Upper lobe of left lung (tissue), 6 donors: ENCODE results near the gene UTS2. TPM values are rescaled to one million over a fixed set of nuclear protein-coding genes. Genes with fewer than 3 reads are reported as not detected.

ENCODE experiments used
- ATAC-seq, 2 donors: fragments of 200-7000 bp; cut with Tn5 transposase; one replicate each; pipeline ENCODE4 v1.9.1; 2022; ENCODE audit warnings: mild to moderate bottlenecking in 2 of 2, moderate library complexity in 2 of 2; ENCODE audit not compliant: low FRiP score in 2 of 2
- DNase-seq, 2 donors: peaks; one replicate each; pipeline ENCODE4 v3.0.0-alpha.2; 2019 to 2020
- H3K27ac ChIP-seq, 4 donors: fragments of 200-600 bp; sonication (generic); one replicate each; pipeline ENCODE4 v1.5.1; 2016 to 2019
- H3K27me3 ChIP-seq, 4 donors: fragments of 200-600 bp; sonication (generic); one replicate each; pipeline ENCODE4 v1.5.1; 2017 to 2019
- H3K36me3 ChIP-seq, 4 donors: fragments of 200-600 bp; sonication (generic); one replicate each; pipeline ENCODE4 v1.5.1; 2016 to 2019
- H3K4me1 ChIP-seq, 4 donors: fragments of 200-600 bp; sonication (generic); one replicate each; pipeline ENCODE4 v1.5.1; 2018 to 2019
- H3K4me3 ChIP-seq, 4 donors: fragments of 200-600 bp; sonication (generic); one replicate each; pipeline ENCODE4 v1.5.1; 2017 to 2019; ENCODE audit warnings: mild to moderate bottlenecking in 2 of 4, moderate library complexity in 1 of 4
- H3K9me3 ChIP-seq, 4 donors: fragments of 200-600 bp; sonication (generic); one replicate each; pipeline ENCODE4 v1.5.1; 2018 to 2019
- EP300 ChIP-seq, 4 donors: sonication (generic); formaldehyde crosslinking; IDR thresholded peaks; one replicate each; pipeline ENCODE4 v1.5.1; 2017; ENCODE audit warnings: antibody characterized with exemption in 4 of 4, control low read depth in 2 of 4
- POLR2A ChIP-seq, 4 donors: fragments of 450-650 bp; IDR thresholded peaks; one replicate each; pipeline ENCODE4 v1.5.1; 2016 to 2017; ENCODE audit warnings: antibody characterized with exemption in 4 of 4, mild to moderate bottlenecking in 2 of 4
- POLR2AphosphoS5 ChIP-seq, 2 donors: sonication (generic); formaldehyde crosslinking; IDR thresholded peaks; one replicate each; pipeline ENCODE4 v1.5.1; 2017; ENCODE audit warnings: antibody characterized with exemption in 2 of 2
- WGBS, 2 donors: methylation state at CpG; one replicate each; pipeline ENCODE4 v1.1.5; 2017 to 2018; 5-methylcytosine and 5-hydroxymethylcytosine counted together
- total RNA-seq, 6 donors: library from RNA; depleted of rRNA in 4 of 6; stranded (reverse); fragments of >200 nt in 4 of 6; gene quantifications; one replicate each; pipeline versions ENCODE4 v1.1.0 to v1.2.1, GENCODE V29; 2016 to 2021
- TF ChIP-seq, protein P1 (sequence below), 6 experiments: fragments of 450-650 bp in 4 of 6; fragments of 200-600 bp in 2 of 6; sonication (generic) in 2 of 6; IDR thresholded peaks; one replicate each; pipeline ENCODE4 v1.5.1; 2016 to 2019; ENCODE audit warnings: antibody characterized with exemption in 6 of 6
- donor health status: DM: no; HTN: no; CAD: no; lungs with moderate emphysema.
- donor health status: DM: no; HTN: yes; CAD: no; lungs with severe emphysema.

The UTS2 gene
- total RNA-seq, 6 donors from 2014 or later, result not detected

DNA sequence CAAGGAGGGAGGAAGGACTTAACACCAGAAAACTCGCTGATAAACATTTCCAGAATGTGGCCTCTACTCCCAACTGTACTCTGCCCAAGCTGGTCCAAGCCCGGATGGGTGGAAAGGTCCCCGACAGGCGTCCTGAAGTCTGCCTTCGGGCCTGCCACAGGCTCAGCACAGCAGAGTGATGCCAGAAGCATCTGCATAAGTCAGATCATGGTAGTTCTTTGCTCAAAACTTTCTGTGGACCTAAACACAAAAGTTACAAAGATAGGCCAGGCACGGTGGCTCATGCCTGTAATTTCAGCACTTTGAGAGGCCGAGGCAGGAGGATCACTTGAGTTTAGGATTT, 790 bp upstream of the UTS2 start:
- TF ChIP-seq, protein P1, sequence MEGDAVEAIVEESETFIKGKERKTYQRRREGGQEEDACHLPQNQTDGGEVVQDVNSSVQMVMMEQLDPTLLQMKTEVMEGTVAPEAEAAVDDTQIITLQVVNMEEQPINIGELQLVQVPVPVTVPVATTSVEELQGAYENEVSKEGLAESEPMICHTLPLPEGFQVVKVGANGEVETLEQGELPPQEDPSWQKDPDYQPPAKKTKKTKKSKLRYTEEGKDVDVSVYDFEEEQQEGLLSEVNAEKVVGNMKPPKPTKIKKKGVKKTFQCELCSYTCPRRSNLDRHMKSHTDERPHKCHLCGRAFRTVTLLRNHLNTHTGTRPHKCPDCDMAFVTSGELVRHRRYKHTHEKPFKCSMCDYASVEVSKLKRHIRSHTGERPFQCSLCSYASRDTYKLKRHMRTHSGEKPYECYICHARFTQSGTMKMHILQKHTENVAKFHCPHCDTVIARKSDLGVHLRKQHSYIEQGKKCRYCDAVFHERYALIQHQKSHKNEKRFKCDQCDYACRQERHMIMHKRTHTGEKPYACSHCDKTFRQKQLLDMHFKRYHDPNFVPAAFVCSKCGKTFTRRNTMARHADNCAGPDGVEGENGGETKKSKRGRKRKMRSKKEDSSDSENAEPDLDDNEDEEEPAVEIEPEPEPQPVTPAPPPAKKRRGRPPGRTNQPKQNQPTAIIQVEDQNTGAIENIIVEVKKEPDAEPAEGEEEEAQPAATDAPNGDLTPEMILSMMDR (IDR thresholded peaks at IDR 0.05), result no peak
- no peak for TF ChIP-seq POLR2AphosphoS5 (IDR thresholded peaks at IDR 0.05)
- no peak for TF ChIP-seq EP300 (IDR thresholded peaks at IDR 0.05)
- TF ChIP-seq POLR2A (IDR thresholded peaks at IDR 0.05), result no peak
- WGBS, 2 donors, result 79 to 82% methylated on average over 7 of the region's 7 CpGs
- ATAC-seq, result no peak
- no peaks in the 10 kb centered on the region for H3K27me3 ChIP-seq
- no peak overlapping the region for H3K27ac ChIP-seq
- H3K4me3 ChIP-seq, result no peak overlapping the region
- no peaks in the 10 kb centered on the region for H3K9me3 ChIP-seq
- no peak for DNase-seq
- no peaks in the 10 kb centered on the region for H3K36me3 ChIP-seq
- no peaks in the 10 kb centered on the region for H3K4me1 ChIP-seq

DNA sequence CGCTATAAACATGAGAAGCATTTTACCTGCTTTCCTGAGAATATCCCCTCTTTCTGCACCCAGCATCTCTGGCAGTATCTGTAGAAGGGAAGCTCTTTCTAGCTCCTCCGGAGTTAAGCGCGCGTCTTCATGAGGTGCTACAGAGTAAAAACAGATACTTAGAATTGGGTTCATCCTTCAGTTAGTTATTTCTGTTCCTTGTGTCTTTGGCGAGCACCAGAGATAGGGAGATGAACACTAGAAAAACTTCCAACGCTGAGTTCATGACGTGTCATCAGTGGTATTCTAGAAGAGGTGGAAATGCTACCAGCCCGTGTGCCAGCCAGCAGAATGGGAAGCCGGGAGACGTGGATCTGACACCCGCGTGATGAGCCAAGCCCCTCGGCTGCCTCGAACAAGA, 2.1 kb downstream of the UTS2 start:
- Histone ChIP-seq H3K9me3 (no peaks in the 10 kb centered on the region), H3K27me3 (no peaks in the 10 kb centered on the region), H3K4me1 (no peaks in the 10 kb centered on the region), H3K27ac (no peak overlapping the region), H3K36me3 (no peaks in the 10 kb centered on the region), H3K4me3 (no peak overlapping the region)
- DNase-seq (no peak), ATAC-seq (no peak)
- WGBS, 2 donors, result 92 to 94% methylated on average over 15 of the region's 15 CpGs
- no peak for TF ChIP-seq EP300 (IDR thresholded peaks at IDR 0.05)
- no peak for TF ChIP-seq POLR2AphosphoS5 (IDR thresholded peaks at IDR 0.05)
- TF ChIP-seq, protein P1 (IDR thresholded peaks at IDR 0.05), result no peak
- no peak for TF ChIP-seq POLR2A (IDR thresholded peaks at IDR 0.05)

DNA sequence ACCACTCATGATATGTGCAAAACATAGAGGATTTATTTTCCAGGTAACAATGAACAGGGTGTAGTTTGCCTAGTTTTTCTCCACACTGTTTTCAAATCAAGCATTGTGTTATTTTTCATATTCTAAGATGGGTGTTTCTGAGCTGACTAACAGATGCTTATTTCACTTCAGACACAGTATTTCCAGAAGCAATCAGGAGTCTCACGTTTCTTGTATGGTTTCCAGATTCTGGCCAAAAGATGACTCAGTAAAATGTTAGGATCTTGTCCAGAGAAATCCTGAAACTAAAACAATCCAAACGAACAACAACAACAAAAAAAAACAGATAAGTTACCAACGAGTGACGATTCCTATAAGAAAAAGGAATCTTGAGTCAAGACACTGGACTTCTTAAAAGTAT, 5.3 kb downstream of the UTS2 start:
- 72 to 84% methylated on average over 4 of the region's 4 CpGs for WGBS, 2 donors
- Histone ChIP-seq H3K27me3 (no peaks in the 10 kb centered on the region), H3K27ac (no peak overlapping the region), H3K4me3 (no peak overlapping the region), H3K4me1 (no peaks in the 10 kb centered on the region), H3K36me3 (peaks cover 0 to 26% (median 5%) of the 10 kb centered on the region in 4 donors), H3K9me3 (no peaks in the 10 kb centered on the region)
- TF ChIP-seq, protein P1 (IDR thresholded peaks at IDR 0.05), result no peak
- DNase-seq, result no peak
- ATAC-seq, result no peak

DNA sequence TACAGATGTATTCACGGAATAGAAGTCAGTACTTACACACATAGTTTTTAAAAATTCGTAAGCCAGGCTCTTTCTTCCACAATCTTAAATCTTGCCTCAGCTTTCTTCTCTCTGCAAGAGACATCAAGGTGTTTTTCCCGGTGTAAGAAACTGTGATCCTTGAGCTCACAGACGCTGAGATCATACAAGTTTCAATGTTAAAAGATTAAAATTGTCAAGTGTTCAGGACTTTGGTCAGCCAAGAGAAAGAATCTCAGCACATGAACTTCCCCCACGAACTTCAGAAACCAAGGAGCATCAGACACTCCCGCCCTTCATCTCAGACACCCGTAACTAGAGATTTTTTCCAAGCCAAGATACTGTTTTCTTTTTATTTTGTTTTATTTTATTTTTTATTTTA, 6.2 kb downstream of the UTS2 start:
- H3K36me3 ChIP-seq, result peaks cover 0 to 35% (median 8%) of the 10 kb centered on the region in 4 donors
- H3K4me3 ChIP-seq, result no peak overlapping the region
- no peaks in the 10 kb centered on the region for H3K9me3 ChIP-seq
- 89 to 90% methylated on average over 7 of the region's 7 CpGs for WGBS, 2 donors
- DNase-seq, result no peak
- no peak overlapping the region for H3K27ac ChIP-seq
- TF ChIP-seq, protein P1 (IDR thresholded peaks at IDR 0.05), result no peak
- TF ChIP-seq EP300 (IDR thresholded peaks at IDR 0.05) (no peak), POLR2AphosphoS5 (IDR thresholded peaks at IDR 0.05) (no peak), POLR2A (IDR thresholded peaks at IDR 0.05) (no peak)
- ATAC-seq, result no peak
- H3K4me1 ChIP-seq, result no peaks in the 10 kb centered on the region
- no peaks in the 10 kb centered on the region for H3K27me3 ChIP-seq

DNA sequence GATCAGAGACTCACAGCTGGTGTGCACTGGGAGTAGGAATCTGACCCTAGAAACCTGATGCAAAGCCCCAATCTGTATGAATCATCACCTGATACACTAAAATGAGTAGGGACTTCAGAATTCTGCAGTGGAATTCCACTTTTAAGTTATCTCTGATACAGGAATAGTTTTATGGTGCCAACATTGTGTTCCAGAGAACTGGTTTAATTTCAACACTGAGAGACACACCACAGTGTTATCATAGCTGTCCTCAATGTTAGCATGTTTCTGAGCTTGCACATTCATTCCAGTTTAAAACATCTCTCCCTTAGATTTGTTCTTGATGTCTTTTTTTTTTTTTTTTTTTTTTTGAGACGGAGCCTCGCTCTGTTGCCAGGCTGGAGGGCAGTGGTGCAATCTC, 7.1 kb downstream of the UTS2 start:
- 100% methylated on average over 2 of the region's 2 CpGs for WGBS, 2 donors
- peaks cover 0 to 44% (median 9%) of the 10 kb centered on the region in 4 donors for H3K36me3 ChIP-seq
- no peak for ATAC-seq
- no peaks in the 10 kb centered on the region for H3K27me3 ChIP-seq
- no peaks in the 10 kb centered on the region for H3K4me1 ChIP-seq
- no peak overlapping the region for H3K4me3 ChIP-seq
- no peak for TF ChIP-seq POLR2AphosphoS5 (IDR thresholded peaks at IDR 0.05)
- TF ChIP-seq, protein P1 (IDR thresholded peaks at IDR 0.05), result no peak
- no peak for TF ChIP-seq EP300 (IDR thresholded peaks at IDR 0.05)
- TF ChIP-seq POLR2A (IDR thresholded peaks at IDR 0.05), result no peak
- DNase-seq, result no peak
- H3K27ac ChIP-seq, result no peak overlapping the region
- no peaks in the 10 kb centered on the region for H3K9me3 ChIP-seq
